Right atrium auricular region (tissue), 2 donors: ENCODE data around the gene C2orf49. TPM values are rescaled to one million over a fixed set of nuclear protein-coding genes. Genes with fewer than 3 reads are reported as not detected.

ENCODE experiments used
- DNase-seq: peaks from one replicate; pipeline ENCODE4 v3.0.0-alpha.2; 2019; ENCODE audit warnings: low spot score
- H3K27ac ChIP-seq, 2 donors: fragments of 200-600 bp; sonication (generic); 1 replicate in 1 of 2; 2 replicates in 1 of 2; pipeline ENCODE4 v1.5.1; 2016 to 2019
- H3K27me3 ChIP-seq, 2 donors: fragments of 200-600 bp; sonication (generic); one replicate each; pipeline versions ENCODE4 v1.5.1 to v1.6.0; 2017 to 2019
- H3K36me3 ChIP-seq: fragments of 200-600 bp; sonication (generic); one replicate; pipeline ENCODE4 v1.5.1; 2016
- H3K4me1 ChIP-seq, 2 donors: fragments of 200-600 bp; sonication (generic); one replicate each; pipeline versions ENCODE4 v1.5.1 to v1.6.0; 2017 to 2019
- H3K4me3 ChIP-seq, 2 donors: fragments of 200-600 bp; sonication (generic); 1 replicate in 1 of 2; 2 replicates in 1 of 2; pipeline ENCODE4 v1.5.1; 2017 to 2019; ENCODE audit warnings: mild to moderate bottlenecking in 1 of 2, moderate library complexity in 1 of 2
- H3K9me3 ChIP-seq, 2 donors: fragments of 200-600 bp; sonication (generic); one replicate each; pipeline ENCODE4 v1.5.1; 2019
- total RNA-seq, 2 donors: library from RNA; depleted of rRNA; stranded (reverse); fragments of >200 nt; gene quantifications; one replicate each; pipeline ENCODE4 v1.1.0, GENCODE V29; 2016
- TF ChIP-seq, protein P1 (sequence below), 2 donors: fragments of 200-600 bp; sonication (generic); IDR thresholded peaks; one replicate each; pipeline ENCODE4 v1.5.1; 2019; ENCODE audit warnings: antibody characterized with exemption in 2 of 2

Gene C2orf49
- total RNA-seq, 2 donors from 2014 or later: 15.5 to 18.0 TPM

DNA sequence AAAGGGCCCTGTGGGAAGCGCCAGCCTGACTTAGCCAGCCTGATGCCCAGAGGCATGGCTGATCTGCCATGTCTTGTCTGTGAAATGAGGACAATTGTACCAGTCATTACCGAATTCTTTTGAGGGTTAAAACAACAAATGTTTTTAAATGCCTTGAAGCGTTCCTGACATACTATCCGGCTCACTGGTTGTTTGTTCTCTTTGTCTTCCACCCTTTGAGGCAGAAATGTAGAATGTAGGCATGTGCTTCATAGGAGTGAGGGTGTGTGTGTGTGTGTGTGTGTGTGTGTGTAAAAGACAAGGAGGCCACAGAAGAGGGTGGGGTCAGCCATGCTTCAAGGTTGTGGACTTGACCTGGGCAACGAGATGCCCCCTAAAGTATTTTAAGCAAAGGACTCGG lies 43.3 kb upstream of the C2orf49 start:
- H3K36me3 ChIP-seq: peaks cover 38% of the 10 kb centered on the region
- no peaks in the 10 kb centered on the region for H3K27me3 ChIP-seq
- no peak for DNase-seq
- H3K4me1 ChIP-seq: no peaks in the 10 kb centered on the region
- H3K9me3 ChIP-seq: no peaks in the 10 kb centered on the region
- H3K4me3 ChIP-seq: no peak overlapping the region
- H3K27ac ChIP-seq: no peak overlapping the region
- TF ChIP-seq, protein P1, sequence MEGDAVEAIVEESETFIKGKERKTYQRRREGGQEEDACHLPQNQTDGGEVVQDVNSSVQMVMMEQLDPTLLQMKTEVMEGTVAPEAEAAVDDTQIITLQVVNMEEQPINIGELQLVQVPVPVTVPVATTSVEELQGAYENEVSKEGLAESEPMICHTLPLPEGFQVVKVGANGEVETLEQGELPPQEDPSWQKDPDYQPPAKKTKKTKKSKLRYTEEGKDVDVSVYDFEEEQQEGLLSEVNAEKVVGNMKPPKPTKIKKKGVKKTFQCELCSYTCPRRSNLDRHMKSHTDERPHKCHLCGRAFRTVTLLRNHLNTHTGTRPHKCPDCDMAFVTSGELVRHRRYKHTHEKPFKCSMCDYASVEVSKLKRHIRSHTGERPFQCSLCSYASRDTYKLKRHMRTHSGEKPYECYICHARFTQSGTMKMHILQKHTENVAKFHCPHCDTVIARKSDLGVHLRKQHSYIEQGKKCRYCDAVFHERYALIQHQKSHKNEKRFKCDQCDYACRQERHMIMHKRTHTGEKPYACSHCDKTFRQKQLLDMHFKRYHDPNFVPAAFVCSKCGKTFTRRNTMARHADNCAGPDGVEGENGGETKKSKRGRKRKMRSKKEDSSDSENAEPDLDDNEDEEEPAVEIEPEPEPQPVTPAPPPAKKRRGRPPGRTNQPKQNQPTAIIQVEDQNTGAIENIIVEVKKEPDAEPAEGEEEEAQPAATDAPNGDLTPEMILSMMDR (IDR thresholded peaks at IDR 0.05): no peak

DNA sequence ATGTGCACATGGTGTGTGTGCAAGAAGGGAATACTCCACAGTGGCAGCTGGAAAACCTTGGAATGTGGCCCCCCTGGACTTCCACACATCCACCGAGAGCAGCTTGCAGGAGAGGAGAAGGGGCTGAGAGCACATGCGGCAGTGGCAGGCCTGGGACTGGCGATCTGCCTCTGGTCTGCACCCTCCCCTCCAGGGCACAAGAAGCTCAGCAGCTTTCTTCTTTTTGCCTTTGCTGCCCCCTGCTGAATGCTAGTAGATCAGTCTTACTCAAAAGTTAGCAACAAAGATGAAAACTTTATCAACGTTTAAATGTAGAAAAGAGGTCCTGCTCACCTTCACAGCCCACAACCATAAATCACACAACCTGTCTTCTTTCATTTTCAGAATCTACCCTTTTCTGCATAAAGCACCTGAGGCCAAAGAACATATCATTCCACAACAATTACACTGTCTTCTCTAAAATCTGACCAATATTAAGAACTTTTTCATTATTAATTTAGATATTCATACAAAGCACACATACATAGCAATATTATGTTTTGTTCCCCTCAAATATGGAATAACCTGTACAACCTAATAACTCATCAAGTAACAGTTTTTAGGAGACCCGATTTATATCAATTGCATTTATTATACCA lies 42.4 kb upstream of the C2orf49 start:
- Histone ChIP-seq H3K9me3 (no peaks in the 10 kb centered on the region), H3K27me3 (no peaks in the 10 kb centered on the region), H3K27ac (no peak overlapping the region), H3K4me1 (no peaks in the 10 kb centered on the region), H3K36me3 (peaks cover 38% of the 10 kb centered on the region), H3K4me3 (no peak overlapping the region)
- DNase-seq: no peak
- TF ChIP-seq, protein P1 (IDR thresholded peaks at IDR 0.05): peak in 1 of 2 donors; percentile 62

DNA sequence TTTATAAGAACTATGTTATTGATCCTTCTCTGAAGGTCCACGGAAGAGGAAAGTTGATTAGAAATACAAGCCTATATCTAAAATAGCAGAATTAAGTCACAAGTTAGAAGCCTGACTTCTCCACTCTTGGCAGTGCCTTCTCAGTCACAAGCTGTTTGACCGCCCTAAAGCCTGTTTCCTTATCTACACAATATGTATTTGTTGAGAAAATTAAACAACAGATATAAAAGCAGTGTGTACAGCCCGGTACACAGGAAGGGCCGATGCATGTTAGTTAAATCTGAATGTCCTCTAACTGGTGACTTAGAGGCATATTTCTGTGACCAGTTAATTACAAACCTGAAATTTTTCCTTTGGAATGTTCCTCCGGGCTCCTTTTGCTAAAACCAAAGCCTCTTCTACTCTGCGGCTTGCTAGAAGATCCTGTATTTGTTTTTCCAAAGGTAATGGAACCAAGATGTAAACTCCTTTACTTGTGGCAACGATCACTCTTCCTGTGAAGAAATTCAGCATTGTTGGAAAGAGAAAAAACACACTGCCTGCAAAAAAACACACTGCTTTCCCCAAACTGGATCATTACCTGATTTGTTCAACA lies 41.2 kb upstream of the C2orf49 start:
- H3K9me3 ChIP-seq: no peaks in the 10 kb centered on the region
- H3K36me3 ChIP-seq: peaks cover 32% of the 10 kb centered on the region
- H3K27ac ChIP-seq: no peak overlapping the region
- no peaks in the 10 kb centered on the region for H3K4me1 ChIP-seq
- H3K4me3 ChIP-seq: no peak overlapping the region
- TF ChIP-seq, protein P1 (IDR thresholded peaks at IDR 0.05): no peak
- no peaks in the 10 kb centered on the region for H3K27me3 ChIP-seq
- no peak for DNase-seq

DNA sequence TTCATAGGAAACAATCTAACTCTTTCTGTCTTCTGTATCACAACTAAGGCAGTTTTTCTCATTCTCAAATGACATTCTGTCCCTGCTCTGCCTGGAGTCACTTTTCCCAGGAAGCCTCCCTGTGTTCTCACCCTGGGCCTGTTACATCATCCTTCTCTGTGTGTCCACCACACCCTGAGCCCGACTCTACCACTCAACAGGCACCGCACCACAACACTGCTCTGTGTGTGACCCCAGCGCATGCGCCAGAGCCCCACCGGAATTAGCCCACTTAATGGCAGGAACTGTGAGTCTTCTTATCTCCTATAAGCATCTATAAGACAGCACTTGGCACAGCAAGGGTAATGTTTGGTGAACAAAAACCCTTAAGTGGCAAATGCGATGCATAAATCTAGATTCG lies 40.1 kb upstream of the C2orf49 start:
- Histone ChIP-seq H3K9me3 (no peaks in the 10 kb centered on the region), H3K36me3 (peaks cover 28% of the 10 kb centered on the region), H3K4me3 (no peak overlapping the region), H3K4me1 (no peaks in the 10 kb centered on the region), H3K27ac (no peak overlapping the region), H3K27me3 (no peaks in the 10 kb centered on the region)
- TF ChIP-seq, protein P1 (IDR thresholded peaks at IDR 0.05): no peak
- no peak for DNase-seq

DNA sequence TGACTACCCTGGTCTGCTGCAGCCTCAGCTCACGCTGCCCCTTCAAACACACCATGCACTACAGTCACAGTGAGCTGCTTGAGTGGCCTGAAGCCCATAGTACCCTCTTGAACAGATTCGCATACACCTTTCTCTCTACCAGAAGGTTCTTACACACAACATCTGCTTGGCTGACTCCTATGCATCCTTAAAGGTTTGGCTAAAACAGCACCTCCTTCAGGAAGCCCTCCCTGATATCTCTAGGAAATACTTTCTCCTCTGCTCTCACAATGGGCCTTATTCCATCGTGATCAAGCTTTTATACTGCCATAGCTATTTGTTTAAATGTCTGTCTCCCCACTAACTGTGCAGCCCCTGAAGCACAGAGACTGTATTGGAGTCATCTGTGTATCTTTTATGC lies 39.3 kb upstream of the C2orf49 start:
- no peaks in the 10 kb centered on the region for H3K27me3 ChIP-seq
- H3K4me3 ChIP-seq: no peak overlapping the region
- H3K9me3 ChIP-seq: no peaks in the 10 kb centered on the region
- H3K27ac ChIP-seq: no peak overlapping the region
- no peak for DNase-seq
- H3K36me3 ChIP-seq: peaks cover 25% of the 10 kb centered on the region
- H3K4me1 ChIP-seq: no peaks in the 10 kb centered on the region
- TF ChIP-seq, protein P1 (IDR thresholded peaks at IDR 0.05): no peak

DNA sequence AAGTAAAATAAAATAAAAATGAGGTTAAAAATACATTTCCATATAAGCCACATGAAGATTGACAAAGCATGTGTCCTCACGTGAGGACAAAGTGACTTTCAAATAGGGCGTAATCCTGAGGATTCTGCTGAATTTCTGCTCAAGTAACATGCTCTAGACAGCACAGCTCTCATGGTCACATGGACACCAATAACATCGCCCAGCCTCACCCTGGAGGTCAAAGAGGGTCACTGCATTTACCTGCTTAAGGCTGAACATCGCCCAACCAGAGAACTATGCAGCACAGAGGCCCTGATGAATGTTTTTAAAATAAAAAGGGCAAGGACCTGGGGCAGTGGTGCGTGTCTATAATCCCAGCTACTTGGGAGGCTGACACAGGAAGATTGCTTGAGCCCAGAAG lies 38.0 kb upstream of the C2orf49 start:
- DNase-seq: no peak
- H3K4me1 ChIP-seq: no peaks in the 10 kb centered on the region
- TF ChIP-seq, protein P1 (IDR thresholded peaks at IDR 0.05): no peak
- no peaks in the 10 kb centered on the region for H3K9me3 ChIP-seq
- no peak overlapping the region for H3K4me3 ChIP-seq
- H3K27me3 ChIP-seq: no peaks in the 10 kb centered on the region
- H3K27ac ChIP-seq: no peak overlapping the region
- peaks cover 19% of the 10 kb centered on the region for H3K36me3 ChIP-seq
